ENCODE measurements around the gene S100A4.

Gene S100A4

GRCh38 chr1:153519242-153519641 lies 26.4 kb downstream of the S100A4 start:
- ChIA-PET CTCF (no interaction called here), POLR2A (interaction anchor here (1.6 to 1.8 kb wide), 2 partner anchors 108 to 115 kb away, joined by 5 to 10 read pairs; partner anchors contain the start of genes CHTOP, S100A1 and S100A13)
- TF ChIP-seq FOXA1 (IDR thresholded peaks at IDR 0.05), result no peak
- no peak for TF ChIP-seq BHLHE40 (IDR thresholded peaks at IDR 0.05; ENCODE audit: borderline replicate concordance)
- TF ChIP-seq ZNF384 (IDR thresholded peaks at IDR 0.05), result no peak
- TF ChIP-seq SUZ12 (IDR thresholded peaks at IDR 0.05), result no peak
- no peak for TF ChIP-seq NFRKB (IDR thresholded peaks at IDR 0.05)
- TF ChIP-seq SP1 (IDR thresholded peaks at IDR 0.05), result no peak
- no peak for DNase-seq (ENCODE audit: extremely low spot score)

DNA sequence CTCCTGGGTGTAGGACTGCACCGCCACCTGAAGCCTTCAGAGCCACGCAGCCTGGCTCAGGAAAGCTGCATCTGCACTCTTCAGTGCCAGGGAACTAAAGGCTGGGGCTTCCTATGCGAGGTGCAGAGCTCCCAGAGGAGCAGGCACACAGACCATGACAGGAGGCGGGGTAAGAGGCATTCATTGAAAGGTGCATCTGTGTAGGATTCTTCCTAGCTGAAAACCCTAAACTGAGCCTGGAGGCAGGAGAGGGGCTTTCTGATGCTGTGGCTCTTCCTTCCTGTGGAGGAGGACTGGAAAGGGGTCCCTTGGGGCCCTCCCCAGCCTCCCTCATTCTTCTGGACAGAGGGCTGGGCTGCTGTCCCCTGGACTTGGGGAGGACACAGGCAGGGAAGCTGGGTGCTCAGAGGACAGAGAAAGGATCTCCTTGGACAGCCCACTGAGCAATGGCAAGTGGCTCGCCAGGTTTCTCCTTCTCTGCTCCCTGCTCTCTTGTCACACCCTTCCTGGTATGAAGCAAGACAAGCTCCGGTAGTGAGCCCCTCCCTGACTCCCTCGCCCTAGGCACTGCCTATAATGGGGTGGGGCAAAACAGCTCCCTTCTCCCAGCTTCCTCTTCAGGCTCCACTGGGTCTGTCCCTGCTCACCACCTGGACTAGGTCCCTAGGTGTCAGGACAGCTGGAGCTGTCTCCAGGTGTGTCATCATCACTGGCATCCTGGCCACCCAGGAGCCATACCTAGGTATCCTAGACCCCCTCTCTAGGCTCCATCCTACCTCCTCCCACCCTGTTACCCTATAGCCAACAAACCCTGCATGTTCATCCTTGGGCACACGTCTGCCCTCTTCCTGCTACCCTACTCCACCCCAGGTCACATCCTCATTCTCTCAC lies 29.9 kb downstream of the S100A4 start:
- TF ChIP-seq L3MBTL2 (conservative IDR thresholded peaks at IDR 0.05), result no peak
- no peak for TF ChIP-seq ELF4 (IDR thresholded peaks at IDR 0.05)
- TF ChIP-seq FOXM1 (IDR thresholded peaks at IDR 0.05; ENCODE audit: borderline replicate concordance), result no peak
- ChIA-PET POLR2A (interaction anchor here (1.0 to 1.5 kb wide), 3 partner anchors 53 to 118 kb away, joined by 4 to 9 read pairs (median 4); partner anchors contain the start of gene CHTOP), CTCF (interaction anchor here (1.5 to 2.4 kb wide), 2 partner anchors 17 to 53 kb away, joined by 5 to 7 read pairs; no protein-coding TSS in a partner anchor)
- DNase-seq (ENCODE audit: extremely low spot score), result no peak

DNA sequence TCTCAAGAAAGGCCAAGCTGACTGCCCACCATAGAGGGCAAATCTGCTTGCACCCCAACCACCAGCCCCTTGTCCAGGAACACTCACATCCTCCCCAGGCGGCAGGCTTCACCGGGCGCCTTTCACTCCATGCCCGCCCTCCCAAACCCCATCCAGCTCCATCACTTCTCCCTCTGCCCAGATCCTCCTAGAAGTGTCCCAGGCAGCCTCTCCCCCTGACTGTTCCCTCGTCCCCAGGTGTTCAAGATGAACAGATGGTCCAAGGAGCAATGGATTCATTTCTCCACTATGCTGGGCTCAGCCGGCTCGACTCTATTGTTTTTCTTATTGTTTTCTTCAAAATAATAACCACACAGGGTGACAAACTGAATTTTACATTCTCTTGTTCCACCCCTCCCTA lies 31.9 kb downstream of the S100A4 start:
- CTCF ChIA-PET, result interaction anchor here (1.1 kb wide), 1 partner anchor 53 kb away, joined by 3 read pairs; no protein-coding TSS in a partner anchor
- POLR2A ChIA-PET, result no interaction called here
- no peak for TF ChIP-seq ZNF384 (IDR thresholded peaks at IDR 0.05)
- no peak for TF ChIP-seq FOXA1 (IDR thresholded peaks at IDR 0.05)
- no peak for TF ChIP-seq FOXM1 (IDR thresholded peaks at IDR 0.05; ENCODE audit: borderline replicate concordance)
- TF ChIP-seq L3MBTL2 (conservative IDR thresholded peaks at IDR 0.05), result no peak
- TF ChIP-seq NFRKB (IDR thresholded peaks at IDR 0.05), result no peak
- DNase-seq (ENCODE audit: extremely low spot score), result no peak

DNA sequence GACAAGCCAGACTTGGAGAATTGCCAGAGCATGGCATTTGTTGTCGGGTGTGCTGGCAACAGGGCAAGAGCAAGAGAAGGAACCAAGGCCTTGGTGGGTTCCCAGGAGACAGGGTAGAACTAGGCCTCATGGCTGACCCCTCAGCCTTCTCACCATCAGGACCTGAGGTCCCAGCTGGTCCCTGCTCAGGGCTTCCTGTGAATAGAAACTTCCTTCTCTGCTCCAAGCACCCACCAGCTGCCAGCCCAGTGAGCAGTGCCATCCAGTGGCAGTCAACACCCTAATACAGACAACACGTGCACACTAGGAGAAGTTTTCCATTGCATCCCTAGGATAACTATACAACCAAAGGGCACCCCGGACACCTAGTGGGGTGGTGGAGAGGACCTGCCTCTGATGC lies 32.6 kb downstream of the S100A4 start:
- ChIA-PET CTCF (interaction anchor here (1.1 kb wide), 1 partner anchor 53 kb away, joined by 3 read pairs; no protein-coding TSS in a partner anchor), POLR2A (no interaction called here)
- TF ChIP-seq ELF4 (IDR thresholded peaks at IDR 0.05) (no peak), SUZ12 (IDR thresholded peaks at IDR 0.05) (no peak), FOXM1 (IDR thresholded peaks at IDR 0.05; ENCODE audit: borderline replicate concordance) (no peak), ARNT (IDR thresholded peaks at IDR 0.05) (no peak), LEF1 (IDR thresholded peaks at IDR 0.05; ENCODE audit: borderline replicate concordance) (no peak), BHLHE40 (IDR thresholded peaks at IDR 0.05; ENCODE audit: borderline replicate concordance) (no peak), CTBP1 (IDR thresholded peaks at IDR 0.05; ENCODE audit: borderline replicate concordance) (no peak)

DNA sequence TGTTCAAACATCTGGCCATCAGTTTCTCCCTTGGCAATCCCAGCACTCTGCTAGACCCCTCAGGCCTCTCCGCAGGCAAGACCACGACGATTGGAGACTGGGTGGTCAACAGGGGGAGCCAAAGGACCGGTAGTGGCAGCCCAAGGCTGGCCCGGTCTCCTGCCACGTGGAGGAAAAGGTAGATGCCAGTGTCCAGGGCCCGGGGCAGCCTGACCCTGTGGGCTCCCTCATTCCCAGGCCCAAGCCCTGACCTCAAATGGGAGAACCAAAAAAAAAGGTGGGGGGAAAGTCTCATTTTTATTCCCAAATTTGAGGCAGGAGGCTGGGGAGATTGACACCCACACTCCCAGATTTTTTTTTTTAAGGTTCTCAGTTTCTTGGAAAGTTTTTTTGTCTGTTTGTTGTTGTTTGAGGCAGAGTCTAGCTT lies 34.6 kb downstream of the S100A4 start:
- DNase-seq (ENCODE audit: extremely low spot score), result peak; percentile 94
- ChIA-PET POLR2A (interaction anchor here (0.8 to 1.4 kb wide), 3 partner anchors 117 to 161 kb away, joined by 3 to 5 read pairs (median 5); partner anchors contain the start of gene S100A13), CTCF (interaction anchor here (0.6 to 2.8 kb wide), 19 partner anchors 9 to 259 kb away, joined by 3 to 20 read pairs (median 4); partner anchors contain the start of genes S100A1, S100A13 and S100A16)
- TF ChIP-seq SUZ12 (IDR thresholded peaks at IDR 0.05) (no peak), CTBP1 (IDR thresholded peaks at IDR 0.05; ENCODE audit: borderline replicate concordance) (no peak), ARNT (IDR thresholded peaks at IDR 0.05) (no peak), NFRKB (IDR thresholded peaks at IDR 0.05) (no peak), L3MBTL2 (conservative IDR thresholded peaks at IDR 0.05) (peak; percentile 88), TARDBP (IDR thresholded peaks at IDR 0.05) (no peak), ZNF384 (IDR thresholded peaks at IDR 0.05) (peak; percentile 41; the same call in 1 of the 2 replicates), HDGF (IDR thresholded peaks at IDR 0.05; ENCODE audit: borderline replicate concordance) (no peak), ELF4 (IDR thresholded peaks at IDR 0.05) (no peak)
- TF ChIP-seq, protein P1, sequence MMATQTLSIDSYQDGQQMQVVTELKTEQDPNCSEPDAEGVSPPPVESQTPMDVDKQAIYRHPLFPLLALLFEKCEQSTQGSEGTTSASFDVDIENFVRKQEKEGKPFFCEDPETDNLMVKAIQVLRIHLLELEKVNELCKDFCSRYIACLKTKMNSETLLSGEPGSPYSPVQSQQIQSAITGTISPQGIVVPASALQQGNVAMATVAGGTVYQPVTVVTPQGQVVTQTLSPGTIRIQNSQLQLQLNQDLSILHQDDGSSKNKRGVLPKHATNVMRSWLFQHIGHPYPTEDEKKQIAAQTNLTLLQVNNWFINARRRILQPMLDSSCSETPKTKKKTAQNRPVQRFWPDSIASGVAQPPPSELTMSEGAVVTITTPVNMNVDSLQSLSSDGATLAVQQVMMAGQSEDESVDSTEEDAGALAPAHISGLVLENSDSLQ (IDR thresholded peaks at IDR 0.05), result 0 out of 2 replicates have a peak, but pooled peaks have one; percentile 25

More for the DNA sequence above, 32.6 kb downstream of the S100A4 start:
- no peak for DNase-seq (ENCODE audit: extremely low spot score)

DNA sequence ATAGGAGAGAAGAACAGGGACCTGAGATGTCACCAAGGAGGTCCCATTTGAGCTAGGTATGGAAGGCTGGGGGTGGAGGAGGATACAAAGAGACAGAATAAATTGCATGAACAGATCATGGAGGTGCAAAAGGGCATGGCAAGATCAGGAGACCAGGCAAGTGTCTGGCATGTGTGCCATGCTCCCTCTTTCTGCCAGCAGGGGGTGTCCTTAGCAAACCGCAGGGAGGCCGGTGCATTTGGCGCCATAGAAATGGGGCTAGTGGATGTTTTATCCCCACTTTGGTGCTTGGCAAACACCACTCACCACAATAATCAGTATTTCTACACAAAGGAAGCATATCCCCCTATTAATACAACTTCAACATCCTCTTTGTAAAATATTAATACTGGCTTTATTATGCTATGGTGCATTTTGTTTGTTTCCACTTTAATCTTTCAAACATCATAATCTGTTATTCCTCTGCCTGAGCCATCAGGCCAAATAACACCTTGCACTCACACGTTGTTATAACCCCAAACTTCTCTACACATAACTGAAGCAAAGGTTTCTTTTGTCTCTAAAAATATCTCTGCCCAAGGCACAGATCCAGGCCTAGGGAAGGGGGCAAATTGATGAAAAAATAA lies 35.8 kb downstream of the S100A4 start:
- DNase-seq (ENCODE audit: extremely low spot score), result peak; percentile 62
- POLR2A ChIA-PET, result interaction anchor here (1.3 to 1.4 kb wide), 2 partner anchors 118 to 162 kb away, joined by 5 read pairs; partner anchors contain the start of gene S100A13
- TF ChIP-seq BHLHE40 (IDR thresholded peaks at IDR 0.05; ENCODE audit: borderline replicate concordance), result no peak
- no peak for TF ChIP-seq NFRKB (IDR thresholded peaks at IDR 0.05)
- TF ChIP-seq L3MBTL2 (conservative IDR thresholded peaks at IDR 0.05), result no peak
- TF ChIP-seq FOXM1 (IDR thresholded peaks at IDR 0.05; ENCODE audit: borderline replicate concordance), result no peak
- TF ChIP-seq ARNT (IDR thresholded peaks at IDR 0.05), result no peak
- TF ChIP-seq ELF4 (IDR thresholded peaks at IDR 0.05), result no peak
- TF ChIP-seq FOXA1 (IDR thresholded peaks at IDR 0.05), result no peak
- no peak for TF ChIP-seq SP1 (IDR thresholded peaks at IDR 0.05)
- TF ChIP-seq, protein P1 (IDR thresholded peaks at IDR 0.05), result no peak
- no peak for TF ChIP-seq CTBP1 (IDR thresholded peaks at IDR 0.05; ENCODE audit: borderline replicate concordance)
- no peak for TF ChIP-seq FOXK2 (IDR thresholded peaks at IDR 0.05)
- no peak for TF ChIP-seq ZNF384 (IDR thresholded peaks at IDR 0.05)
- TF ChIP-seq HDGF (IDR thresholded peaks at IDR 0.05; ENCODE audit: borderline replicate concordance), result no peak
- CTCF ChIA-PET, result interaction anchor here (0.6 to 2.8 kb wide), 10 partner anchors 11 to 176 kb away, joined by 3 to 20 read pairs (median 4); no protein-coding TSS in a partner anchor

All from HEK293T (cell line).